SK-N-SH (cell line): ENCODE results near the gene CACNA1F. TPM values are rescaled to one million over a fixed set of nuclear protein-coding genes. Genes with fewer than 3 reads are reported as not detected.

Experiments
- CTCF ChIA-PET: fragments of 300-600, 350-600 bp; formaldehyde crosslinking; extraction: SDS; loops from one replicate; lab custom pipeline; 2021; lab: Yijun Ruan, JAX
- POLR2A ChIA-PET: fragments of 350-600 bp; sonication (Branson Sonifier 250); formaldehyde crosslinking; extraction: SDS; loops from one replicate; lab custom pipeline; 2020; ENCODE audit warnings: antibody characterized with exemption, inconsistent platforms; lab: Yijun Ruan, JAX
- DNase-seq: peaks from one replicate; pipeline ENCODE4 v3.0.0; 2012
- H2AFZ ChIP-seq: fragments of 200-600 bp; sonication (generic); 2 replicates; pipeline ENCODE4 v1.8.1; 2016; ENCODE audit warnings: antibody characterized with exemption, mild to moderate bottlenecking, low read depth
- H3F3A ChIP-seq: fragments of 200-600 bp; sonication (generic); replicated peaks from 2 replicates; pipeline ENCODE3; 2016; ENCODE audit warnings: antibody characterized with exemption, mild to moderate bottlenecking; ENCODE audit not compliant: insufficient read depth
- H3K27ac ChIP-seq, 2 experiments: fragments of 200-500 bp in 1 of 2; fragments of 200-600 bp in 1 of 2; sonication (Bioruptor generic) in 1 of 2; sonication (generic), shearing (Covaris generic) in 1 of 2; 2 replicates each; pipeline versions ENCODE4 v1.5.1 to v1.6.1; 2014 to 2016; ENCODE audit warnings: low read depth in 2 of 2, inconsistent platforms in 1 of 2, low read length in 1 of 2, mild to moderate bottlenecking in 1 of 2, mixed read lengths in 1 of 2
- H3K27me3 ChIP-seq: fragments of 200-600 bp; sonication (generic), shearing (Covaris generic); 2 replicates; pipeline ENCODE4 v1.6.1; 2016; ENCODE audit warnings: mixed run types; ENCODE audit not compliant: insufficient read depth
- H3K36me3 ChIP-seq, 2 experiments: fragments of 200-500 bp in 1 of 2; fragments of 200-600 bp in 1 of 2; sonication (Bioruptor generic) in 1 of 2; sonication (generic) in 1 of 2; replicated peaks in 1 of 2; 2 replicates each; pipeline versions ENCODE3 to v1.5.1; 2014 to 2016; ENCODE audit warnings: low read length in 1 of 2, mild to moderate bottlenecking in 1 of 2; ENCODE audit not compliant: insufficient read depth in 2 of 2, control insufficient read depth in 1 of 2
- H3K4me1 ChIP-seq, 2 experiments: fragments of 200-500 bp in 1 of 2; fragments of 200-600 bp in 1 of 2; sonication (Bioruptor generic) in 1 of 2; sonication (generic), shearing (Covaris generic) in 1 of 2; 2 replicates each; pipeline versions ENCODE4 v1.5.1 to v1.6.1; 2014 to 2016; ENCODE audit warnings: low read depth in 1 of 2, low read length in 1 of 2, mixed run types in 1 of 2; ENCODE audit not compliant: insufficient read depth in 2 of 2, control insufficient read depth in 1 of 2
- H3K4me2 ChIP-seq: fragments of 200-600 bp; sonication (generic), shearing (Covaris generic); 2 replicates; pipeline ENCODE4 v1.6.1; 2017; ENCODE audit warnings: mixed run types
- H3K4me3 ChIP-seq, 2 experiments: fragments of 200-500 bp in 1 of 2; fragments of 200-600 bp in 1 of 2; sonication (Bioruptor generic) in 1 of 2; sonication (generic), shearing (Covaris generic) in 1 of 2; 2 replicates each; pipeline versions ENCODE4 v1.5.1 to v1.8.1; 2014 to 2016; ENCODE audit warnings: low read depth in 2 of 2, inconsistent platforms in 1 of 2, low read length in 1 of 2, mild to moderate bottlenecking in 1 of 2, mixed read lengths in 1 of 2, moderate library complexity in 1 of 2
- H3K79me2 ChIP-seq: fragments of 200-600 bp; sonication (generic); 2 replicates; pipeline ENCODE4 v1.8.1; 2017; ENCODE audit warnings: mild to moderate bottlenecking; ENCODE audit not compliant: insufficient read depth
- H3K9ac ChIP-seq: fragments of 200-600 bp; sonication (generic); 2 replicates; pipeline ENCODE4 v1.6.1; 2017; ENCODE audit warnings: mixed run types
- H3K9me2 ChIP-seq: fragments of 200-600 bp; sonication (generic); 2 replicates; pipeline ENCODE4 v1.6.1; 2017; ENCODE audit warnings: mixed run types
- H3K9me3 ChIP-seq: fragments of 200-600 bp; sonication (generic); 2 replicates; pipeline ENCODE4 v1.6.1; 2017; ENCODE audit warnings: mixed run types, mild to moderate bottlenecking, moderate library complexity
- H4K20me1 ChIP-seq: fragments of 200-600 bp; sonication (generic); 2 replicates; pipeline ENCODE4 v1.6.1; 2017; ENCODE audit warnings: mild to moderate bottlenecking, mixed run types; ENCODE audit not compliant: insufficient read depth
- CTCF ChIP-seq: fragments of 200-600 bp; sonication (generic); IDR thresholded peaks from 2 replicates; pipeline ENCODE4 v1.6.1; 2017; ENCODE audit warnings: antibody characterized with exemption, mild to moderate bottlenecking, moderate library complexity
- ELF1 ChIP-seq: IDR thresholded peaks from 2 replicates; pipeline ENCODE4 v1.4.0; 2012
- EZH2phosphoT487 ChIP-seq: fragments of 200-600 bp; sonication (generic); IDR thresholded peaks from 2 replicates; pipeline ENCODE4 v1.6.1; 2017; ENCODE audit warnings: low read depth, mixed run types, mild to moderate bottlenecking, antibody characterized with exemption, moderate library complexity, borderline replicate concordance
- IRF3 ChIP-seq: fragments of 150-350 bp; IDR thresholded peaks from 2 replicates; pipeline ENCODE4 v1.6.1; 2016; ENCODE audit warnings: mild to moderate bottlenecking, low read depth, low read length
- JUND ChIP-seq: IDR thresholded peaks from 2 replicates; pipeline ENCODE4 v1.4.0; 2012
- MAX ChIP-seq: IDR thresholded peaks from 2 replicates; pipeline ENCODE4 v1.4.0; 2012; ENCODE audit warnings: low read depth
- MEF2A ChIP-seq: IDR thresholded peaks from 2 replicates; pipeline ENCODE4 v1.4.0; 2012; ENCODE audit warnings: low read depth, borderline replicate concordance
- NRF1 ChIP-seq: IDR thresholded peaks from 2 replicates; pipeline ENCODE4 v1.6.1; 2012; ENCODE audit warnings: low read depth, mild to moderate bottlenecking, low read length
- PBX3 ChIP-seq: IDR thresholded peaks from 2 replicates; pipeline ENCODE4; 2012
- RCOR1 ChIP-seq: fragments of 150-350 bp; IDR thresholded peaks from 2 replicates; pipeline ENCODE4 v1.6.1; 2017; ENCODE audit warnings: antibody characterized with exemption, low read length
- REST ChIP-seq: IDR thresholded peaks from 2 replicates; pipeline ENCODE4 v1.6.1; 2012; ENCODE audit warnings: mild to moderate bottlenecking, low read depth, low read length, moderate library complexity
- RFX5 ChIP-seq: IDR thresholded peaks from 2 replicates; pipeline ENCODE4 v1.6.1; 2012; ENCODE audit warnings: mild to moderate bottlenecking, improper control_type of control experiment, low read length
- SIN3A ChIP-seq: IDR thresholded peaks from 2 replicates; pipeline ENCODE4 v1.6.1; 2012; ENCODE audit warnings: low read depth, mild to moderate bottlenecking, low read length, moderate library complexity, borderline replicate concordance
- SMC3 ChIP-seq: IDR thresholded peaks from 2 replicates; pipeline ENCODE4 v1.6.1; 2012; ENCODE audit warnings: low read depth, low read length, improper control_type of control experiment
- TAF1 ChIP-seq: IDR thresholded peaks from 2 replicates; pipeline ENCODE4 v1.6.1; 2012; ENCODE audit warnings: low read depth, mild to moderate bottlenecking, low read length, moderate library complexity, borderline replicate concordance
- TCF12 ChIP-seq: IDR thresholded peaks from 2 replicates; pipeline ENCODE4 v1.4.0; 2012
- TEAD4 ChIP-seq: IDR thresholded peaks from 2 replicates; pipeline ENCODE4 v1.4.0; 2012; ENCODE audit warnings: mild to moderate bottlenecking, borderline replicate concordance; ENCODE audit not compliant: insufficient read depth
- YY1 ChIP-seq: IDR thresholded peaks from 2 replicates; pipeline ENCODE4 v1.4.0; 2012; ENCODE audit warnings: low read depth, mild to moderate bottlenecking
- ZBTB33 ChIP-seq: IDR thresholded peaks from 2 replicates; pipeline ENCODE4 v1.4.0; 2012; ENCODE audit warnings: low read depth, borderline replicate concordance
- WGBS: methylation state at CpG from one replicate; pipeline ENCODE4 v1.1.6; 2017; ENCODE audit warnings: low lambda C conversion rate; 5-methylcytosine and 5-hydroxymethylcytosine counted together
- polyA plus RNA-seq, 3 experiments: library from polyadenylated mRNA; depleted of rRNA; stranded (reverse); fragments of >200 nt; gene quantifications; 2 replicates each; pipeline ENCODE4 v1.2.3, GENCODE V29; 2012

CACNA1F gene
- polyA plus RNA-seq, 1 of the 3 experiments (the other 2 are of a cell fraction), result not detected

- Histone ChIP-seq H3K9me2 (no peaks in the 10 kb centered on the region), H3K27ac (no peak overlapping the region), H3K4me1 (no peaks in the 10 kb centered on the region), H3K4me2 (no peak overlapping the region), H3K4me3 (no peak overlapping the region), H3K9ac (no peak overlapping the region), H3K79me2 (peaks cover 5% of the 10 kb centered on the region; the same call in 1 of the 2 replicates), H3K27me3 (no peaks in the 10 kb centered on the region; the same call in 1 of the 2 replicates), H2AFZ (no peak overlapping the region), H3K9me3 (no peaks in the 10 kb centered on the region), H3F3A (no peaks in the 10 kb centered on the region), H4K20me1 (no peaks in the 10 kb centered on the region), H3K36me3 (no peaks in the 10 kb centered on the region)
- TF ChIP-seq CTCF (no peak), TCF12 (no peak), PBX3 (no peak), RCOR1 (no peak), TEAD4 (no peak), IRF3 (no peak), ZBTB33 (no peak), MAX (no peak), MEF2A (no peak), EZH2phosphoT487 (no peak), SMC3 (no peak), REST (no peak), RFX5 (no peak), YY1 (no peak), SIN3A (no peak), ELF1 (no peak), NRF1 (no peak), JUND (no peak), TAF1 (no peak)
- CTCF ChIA-PET, result no interaction called here
- POLR2A ChIA-PET, result no interaction called here
- no peak for DNase-seq
- 60% methylated on average over 1 of the region's 3 CpGs for whole genome bisulfite sequencing
These were observed 54.6 kb downstream of the CACNA1F start for GRCh38 chrX:49178537-49178936.
